Activated T-helper 9 cell treated with anti-CD3 and anti-CD28 coated beads, Interleukin-2, amount 50 U/mL, for 16 hours (primary cell): ENCODE measurements around the gene FBF1.
"Not testable (repeated sequence)": the region's sequence is repeated elsewhere in the genome, so short reads cannot be mapped to it uniquely, and the experiment has no call there.

Experiments
- DNase-seq: peaks from one replicate; pipeline ENCODE4 v3.0.0-alpha.2; 2020; ENCODE audit warnings: low read depth

Gene FBF1, protein sequence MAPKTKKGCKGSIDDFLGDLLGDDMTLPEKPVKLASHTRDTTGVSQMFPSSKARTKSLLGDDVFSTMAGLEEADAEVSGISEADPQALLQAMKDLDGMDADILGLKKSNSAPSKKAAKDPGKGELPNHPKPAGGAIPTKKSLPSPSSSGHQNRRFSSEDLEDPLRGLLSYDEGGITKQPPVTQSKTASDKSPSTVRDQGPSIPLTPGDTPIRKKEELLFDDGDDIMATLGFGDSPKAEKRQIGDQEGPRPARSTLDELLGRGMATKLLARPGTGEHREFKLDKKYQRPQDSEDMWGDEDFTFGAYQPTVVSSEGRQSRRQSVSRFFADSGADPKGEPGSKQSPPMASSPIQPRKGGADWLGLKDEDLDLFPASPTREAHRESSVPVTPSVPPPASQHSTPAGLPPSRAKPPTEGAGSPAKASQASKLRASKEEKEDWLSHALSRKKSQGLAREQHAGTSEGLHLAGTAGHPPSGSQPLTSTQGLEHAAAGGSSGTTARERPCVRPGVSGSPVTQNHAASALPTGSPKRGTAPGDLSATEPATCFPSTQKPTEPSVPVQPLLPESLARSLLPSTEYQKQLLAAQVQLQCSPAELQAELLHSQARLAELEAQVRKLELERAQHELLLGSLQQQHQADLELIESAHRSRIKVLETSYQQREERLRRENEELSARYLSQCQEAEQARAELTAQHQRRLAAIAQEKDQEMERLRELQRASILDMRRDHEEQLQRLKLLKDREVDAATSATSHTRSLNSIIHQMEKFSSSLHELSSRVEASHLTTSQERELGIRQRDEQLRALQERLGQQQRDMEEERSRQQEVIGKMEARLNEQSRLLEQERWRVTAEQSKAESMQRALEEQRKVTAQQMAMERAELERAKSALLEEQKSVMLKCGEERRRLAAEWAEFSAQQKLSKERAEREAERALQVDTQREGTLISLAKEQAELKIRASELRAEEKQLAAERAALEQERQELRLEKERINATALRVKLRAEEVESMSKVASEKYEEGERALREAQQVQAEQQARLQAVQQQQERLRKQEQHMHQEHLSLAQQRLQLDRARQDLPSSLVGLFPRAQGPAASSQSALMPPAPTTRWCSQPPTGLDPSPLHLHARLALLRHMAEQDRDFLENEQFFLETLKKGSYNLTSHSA

DNA sequence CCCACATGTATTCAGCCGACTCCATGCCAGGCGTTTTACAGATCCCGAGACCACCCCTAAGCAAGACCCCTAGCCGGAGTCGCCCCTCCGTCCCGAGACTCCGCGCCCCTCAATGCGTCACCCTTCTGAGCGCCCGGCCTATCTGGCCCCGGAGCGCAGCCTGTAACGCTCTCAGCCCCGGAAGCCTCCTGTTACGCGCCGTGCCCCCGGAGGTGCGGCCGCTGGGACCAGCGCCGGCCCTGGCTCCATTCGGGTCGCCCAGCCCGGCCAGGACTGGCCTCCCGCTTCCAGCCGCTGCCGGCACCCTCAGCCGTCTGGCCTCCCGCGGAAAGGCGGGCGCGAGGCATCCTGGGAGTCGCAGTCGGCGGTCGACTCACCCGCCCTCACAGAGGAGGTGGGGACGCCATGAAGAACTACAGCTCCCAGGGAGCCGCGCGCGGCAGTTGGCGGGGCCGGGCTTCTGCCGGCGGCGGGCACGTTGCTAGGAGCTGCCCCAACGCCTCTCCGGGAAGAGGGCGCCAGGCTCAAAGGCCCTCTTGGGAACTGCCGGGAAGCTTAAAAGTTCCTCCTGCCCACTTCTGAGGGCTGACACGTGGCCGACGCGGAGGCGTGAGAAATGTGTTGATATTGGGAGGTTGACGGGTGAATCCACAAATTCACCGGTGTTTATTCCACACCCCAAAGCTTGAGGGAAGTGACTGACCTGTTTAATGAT is at the start of gene FBF1:
FBF1 (minus strand) TSS at position 316 of the 715 bp plus-strand sequence. CDS start 2,893 bp downstream, outside the sequence.
- DNase-seq = peak; percentile 83

DNA sequence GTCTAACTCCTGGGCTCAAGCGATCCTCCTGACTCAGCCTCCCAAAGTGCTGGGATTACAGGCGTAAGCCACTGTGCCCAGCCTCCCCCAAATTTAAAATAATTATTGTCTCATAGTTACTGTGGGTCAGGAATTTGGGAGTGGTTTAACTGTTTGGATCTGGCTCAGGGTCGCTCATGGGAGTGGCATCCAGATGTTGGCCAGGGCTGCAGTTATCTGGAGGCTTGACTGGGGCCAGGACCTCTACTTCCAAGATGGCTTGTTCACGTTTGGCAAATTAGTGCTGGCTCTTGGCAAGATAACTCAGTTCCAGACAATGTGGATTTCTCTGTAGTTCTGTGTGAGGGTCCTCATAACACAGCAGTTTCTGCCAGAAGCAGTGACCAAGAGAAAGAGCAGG is 46.2 kb upstream of the FBF1 start:
- DNase-seq = no peak

DNA sequence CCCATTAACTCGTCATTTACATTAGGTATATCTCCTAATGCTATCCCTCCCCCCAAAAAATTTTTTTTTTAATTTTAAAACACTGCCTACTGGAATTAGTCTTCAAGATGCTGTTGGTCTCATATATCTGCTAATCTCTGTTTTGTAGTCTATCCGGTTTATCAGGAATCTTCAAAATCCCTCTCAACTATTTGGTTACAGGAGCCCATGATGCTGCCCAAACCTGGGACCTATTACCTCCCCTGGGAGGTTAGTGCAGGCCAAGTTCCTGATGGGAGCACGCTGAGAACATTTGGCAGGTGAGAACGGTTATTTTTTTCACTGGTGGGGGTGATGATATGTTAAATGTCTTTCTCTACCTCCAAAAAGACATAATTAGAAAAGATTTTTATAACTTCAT is 45.1 kb upstream of the FBF1 start:
- no peak for DNase-seq

DNA sequence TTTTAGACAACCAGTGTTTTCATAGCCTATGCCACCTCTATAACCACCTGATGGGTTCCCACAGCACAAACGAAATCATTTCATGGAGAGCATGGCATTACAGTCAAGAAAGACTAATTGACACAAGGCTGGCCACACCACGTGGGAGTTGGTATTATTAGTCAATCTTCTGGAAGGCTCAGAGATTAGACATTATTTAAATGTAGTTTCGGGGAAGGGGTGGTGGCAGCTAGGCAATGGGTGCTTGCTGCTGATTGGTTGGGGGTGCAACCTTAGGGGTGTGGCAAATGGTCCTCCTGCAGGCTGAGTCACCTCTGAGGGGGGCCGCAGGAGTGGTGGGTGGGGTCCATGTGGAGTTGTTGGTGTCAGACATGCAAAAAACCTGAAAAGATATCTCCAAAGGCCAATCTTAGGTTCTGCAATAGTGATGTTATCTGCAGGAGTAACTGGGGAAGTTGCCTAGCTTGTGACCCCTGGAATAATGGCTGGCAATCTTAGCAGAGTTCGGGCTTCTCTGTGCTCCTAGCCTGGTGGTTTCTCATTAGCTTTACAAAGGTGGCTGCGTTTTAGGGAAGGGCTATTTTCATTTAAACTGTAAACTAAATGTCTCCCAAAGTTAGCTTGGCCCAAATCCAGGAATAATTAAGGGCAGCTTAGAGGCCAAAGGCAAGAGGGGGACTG is 42.8 kb upstream of the FBF1 start:
- no peak for DNase-seq

DNA sequence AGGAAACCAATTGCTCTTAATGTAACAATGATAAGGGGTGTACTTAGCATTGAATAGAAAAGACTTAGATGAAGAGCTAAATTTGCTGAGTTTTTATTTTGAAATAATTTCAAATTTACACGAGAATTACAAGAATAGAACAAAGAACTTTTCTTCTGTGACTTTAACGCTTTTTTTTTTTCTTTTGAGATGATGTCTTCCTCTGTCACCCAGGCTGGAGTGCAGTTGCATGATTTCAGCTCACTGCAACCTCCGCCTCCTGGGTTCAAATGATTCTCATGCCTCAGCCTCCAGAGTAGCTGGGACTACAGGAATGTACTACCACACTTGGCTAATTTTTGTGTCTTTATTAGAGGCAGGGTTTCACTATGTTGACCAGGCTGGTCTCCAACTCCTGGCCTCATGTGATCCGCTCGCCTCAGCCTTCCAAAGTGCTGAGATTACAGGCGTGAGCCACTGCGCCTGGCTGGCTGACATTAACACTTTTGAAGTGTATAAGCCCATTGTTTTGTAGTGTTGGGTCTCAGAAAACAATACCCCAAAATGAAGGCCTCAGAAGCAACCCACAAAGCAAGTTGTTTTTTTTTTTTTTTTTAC is 40.3 kb upstream of the FBF1 start:
- DNase-seq = no peak

DNA sequence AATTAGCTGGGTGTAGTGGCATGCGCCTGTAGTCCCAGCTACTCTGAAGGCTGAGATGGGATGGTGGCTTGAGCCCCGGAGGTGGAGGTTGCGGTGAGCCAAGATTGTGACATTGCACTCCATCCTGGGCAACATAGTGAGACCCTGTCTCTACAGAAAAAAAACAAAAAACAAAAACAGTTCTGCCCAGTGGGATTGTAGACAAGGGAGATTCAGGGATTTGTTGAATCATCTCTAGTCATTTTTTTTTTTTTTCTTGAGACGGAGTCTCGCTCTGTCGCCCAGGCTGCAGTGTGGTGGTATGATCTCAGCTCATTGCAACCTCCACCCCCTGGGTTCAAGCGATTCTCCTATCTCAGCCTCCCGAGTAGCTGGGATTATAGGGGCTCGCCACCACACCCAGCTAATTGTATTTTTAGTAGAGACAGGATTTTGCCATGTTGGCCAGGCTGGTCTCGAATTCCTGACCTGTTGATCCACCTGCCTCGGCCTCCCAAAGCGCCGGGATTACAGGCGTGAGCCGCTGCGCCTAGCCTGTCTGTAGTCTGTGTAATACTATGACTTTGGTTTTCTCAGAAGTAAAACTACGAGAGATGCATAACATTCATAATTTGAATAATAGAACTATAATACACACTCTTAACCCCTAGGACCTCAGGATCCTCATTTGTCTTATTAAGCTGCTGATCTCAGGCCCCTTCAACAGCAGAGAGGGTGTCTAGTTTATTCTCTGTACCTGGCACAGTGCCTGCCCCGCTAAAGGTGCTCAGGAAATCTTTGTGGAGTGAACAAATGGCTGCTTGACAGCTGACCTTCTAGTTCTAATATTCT is 39.6 kb upstream of the FBF1 start:
- no peak for DNase-seq

DNA sequence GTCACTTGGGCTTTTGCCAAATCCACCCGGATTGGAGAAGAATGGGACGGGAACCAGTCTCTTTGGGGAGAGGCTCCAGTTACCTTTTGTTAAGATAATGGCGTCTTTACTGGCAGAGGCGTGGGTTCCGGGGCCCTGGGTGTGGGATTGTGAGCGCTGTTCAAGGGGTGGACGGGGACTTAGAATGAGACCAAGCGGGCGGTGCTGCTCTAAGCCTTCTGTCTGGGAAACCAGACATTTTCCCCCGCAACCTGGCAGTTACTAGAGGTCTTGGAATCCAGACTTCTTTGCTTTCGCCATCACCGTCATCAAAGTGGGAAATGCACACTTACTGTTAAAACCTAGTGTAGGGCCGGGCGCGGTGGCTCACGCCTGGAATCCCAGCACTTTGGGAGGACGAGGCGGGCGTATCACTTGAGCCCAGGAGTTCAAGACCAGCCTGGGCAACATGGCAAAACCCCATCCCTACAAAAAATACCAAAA is 38.9 kb upstream of the FBF1 start:
- DNase-seq = no peak

DNA sequence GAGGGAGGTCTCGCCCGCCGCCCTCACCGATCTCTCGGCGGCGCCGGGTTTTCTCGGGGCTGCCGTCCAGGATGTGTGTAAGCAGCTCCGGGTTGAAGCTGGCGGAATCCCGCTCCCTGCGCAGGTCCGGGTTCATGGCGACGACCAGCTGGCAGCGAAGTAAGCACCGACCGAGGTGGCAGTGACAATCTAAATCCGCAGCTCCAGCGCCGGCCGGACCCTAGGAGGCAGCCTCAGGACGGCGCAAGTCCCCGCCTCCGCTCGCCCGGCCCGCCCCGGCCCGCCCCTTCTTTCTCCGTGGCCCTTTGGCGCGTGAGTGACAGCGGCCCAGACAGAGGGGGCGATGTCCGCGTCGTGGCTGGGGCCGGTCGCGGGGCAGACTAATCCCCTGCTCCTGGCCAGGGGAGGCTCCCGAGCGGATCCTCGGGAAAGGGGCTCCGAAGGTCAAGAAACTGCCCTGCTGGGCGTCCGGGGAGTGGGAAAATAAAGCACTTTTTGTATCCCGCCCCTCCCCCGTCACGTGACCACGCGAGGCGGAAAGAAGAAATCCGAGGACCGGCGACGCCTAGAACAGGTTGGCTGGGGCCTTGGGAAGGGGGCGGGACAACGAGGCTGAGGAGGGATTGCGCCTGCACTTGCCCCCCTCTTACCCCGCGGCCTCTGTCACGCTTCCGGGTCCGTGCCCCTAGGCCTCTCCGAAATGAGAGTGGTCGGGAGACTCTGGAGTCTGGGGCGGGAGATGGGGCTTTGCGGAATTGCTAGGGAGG is 38.3 kb upstream of the FBF1 start, which contains the start of the genes ACOX1 and TEN1:
ACOX1 (minus strand) TSS at position 229 of the 767 bp plus-strand sequence; CDS start at position 136, 93 bp downstream.
TEN1 (plus strand) TSS at position 303 of the 767 bp plus-strand sequence. CDS start 6,953 bp downstream, outside the sequence.
- peak; percentile 93 for DNase-seq

DNA sequence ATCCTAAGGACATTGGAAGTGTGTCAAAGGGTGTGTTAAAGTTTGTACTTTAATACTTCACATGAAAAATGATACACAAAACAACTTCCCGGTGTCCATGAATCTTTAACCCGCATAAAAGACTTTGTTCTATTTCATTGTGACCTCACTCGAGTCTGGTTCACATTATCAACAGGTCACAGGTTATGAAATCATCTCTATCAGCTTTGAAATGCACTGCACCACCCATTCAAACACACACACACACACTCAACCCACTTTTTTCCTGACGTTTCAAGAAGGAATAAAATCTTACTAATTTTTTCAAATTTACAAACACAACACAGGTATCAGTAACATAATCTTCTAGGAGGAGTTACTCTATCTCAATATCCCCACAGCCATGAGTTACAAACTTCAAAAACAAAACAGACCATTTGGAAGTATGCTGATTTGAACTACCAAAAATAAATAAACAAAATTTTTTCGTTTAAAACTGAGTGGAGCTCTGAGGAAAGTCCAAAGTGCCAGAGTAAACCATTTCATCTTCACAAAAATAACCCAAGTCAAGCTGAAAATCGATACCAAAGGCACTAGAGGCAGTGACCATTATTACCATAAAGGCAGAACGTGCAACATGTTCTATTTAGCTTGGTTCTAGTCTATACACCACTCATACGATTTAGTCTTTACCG is 35.5 kb upstream of the FBF1 start:
- no peak for DNase-seq

DNA sequence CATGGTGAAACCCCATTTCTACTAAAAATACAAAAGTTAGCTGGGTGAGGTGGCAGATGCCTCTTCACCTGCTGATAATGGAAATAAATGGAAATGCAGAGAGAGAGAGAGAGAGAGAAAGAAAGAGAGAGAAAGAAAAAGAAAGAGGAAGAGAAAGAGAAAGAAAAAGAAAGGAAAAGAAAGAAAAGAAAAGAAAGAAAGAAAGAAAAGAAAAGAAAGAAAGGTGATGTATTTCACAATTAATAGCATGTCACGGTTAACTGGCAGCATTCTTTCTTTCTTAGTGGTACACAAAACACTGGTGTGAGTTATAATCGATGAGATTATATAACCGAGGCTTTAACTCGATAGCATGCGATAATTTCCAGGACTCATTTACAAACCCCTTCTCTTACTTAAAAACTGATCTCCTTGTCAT is 34.9 kb upstream of the FBF1 start:
- DNase-seq = no peak

DNA sequence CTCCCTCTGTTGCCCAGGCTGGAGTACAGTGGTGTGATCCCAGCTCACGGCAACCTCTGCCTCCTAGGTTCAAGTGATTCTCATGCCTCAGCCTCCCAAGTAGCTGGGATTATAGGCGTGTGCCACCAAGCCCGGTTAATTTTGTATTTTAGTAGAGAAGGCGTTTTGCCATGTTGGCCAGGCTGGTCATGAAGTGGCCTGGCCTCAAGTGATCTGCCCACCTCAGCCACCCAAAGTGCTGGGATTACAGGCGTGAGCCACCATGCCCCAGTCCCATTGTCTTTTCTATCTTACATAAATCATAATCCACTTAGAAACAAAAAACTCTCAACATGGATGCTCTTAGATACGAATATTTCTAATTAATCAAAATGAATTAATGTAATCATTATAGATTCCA is 34.3 kb upstream of the FBF1 start:
- not testable (repeated sequence) for DNase-seq

DNA sequence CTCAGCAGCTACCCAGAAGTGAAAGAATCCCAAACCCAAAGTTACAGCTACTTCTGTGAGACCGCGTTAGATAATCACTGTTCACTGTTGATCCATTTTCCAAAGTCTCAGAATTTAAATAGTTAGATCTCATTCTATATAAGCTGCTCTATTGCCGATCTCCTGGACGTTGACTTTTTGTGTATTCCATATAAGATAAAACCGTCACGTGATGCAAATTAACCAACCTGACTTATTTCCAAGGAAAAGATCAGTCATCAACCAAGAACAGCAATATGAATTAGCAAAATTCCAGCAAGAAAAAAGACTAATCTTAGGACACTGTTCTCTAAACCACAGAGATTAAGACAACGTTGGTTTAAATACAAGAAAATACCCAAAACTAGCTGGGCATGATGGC is 29.8 kb upstream of the FBF1 start:
- no peak for DNase-seq

DNA sequence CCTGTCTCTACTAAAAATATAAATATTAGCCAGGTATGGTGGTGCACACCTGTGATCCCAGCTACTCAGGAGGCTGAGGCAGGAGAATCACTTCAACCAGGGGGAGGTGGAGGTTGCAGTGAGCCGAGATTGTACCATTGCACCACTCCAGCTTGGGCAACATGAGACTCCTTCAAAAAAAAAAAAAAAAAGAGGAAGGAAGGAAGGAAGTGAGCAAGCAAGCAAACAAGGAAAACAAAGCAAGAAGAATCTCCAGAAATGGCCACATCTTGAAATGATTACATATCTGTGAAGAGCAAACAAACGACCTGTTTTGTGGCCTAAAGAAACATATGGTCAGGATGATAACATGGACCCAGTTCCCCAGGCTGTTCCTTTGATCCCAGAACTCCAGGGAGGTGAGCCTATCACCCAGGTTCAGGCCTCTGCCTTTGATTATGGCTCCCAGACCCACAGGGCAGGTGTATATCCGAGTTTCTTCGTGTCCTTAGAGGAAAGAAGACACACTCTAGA is 29.2 kb upstream of the FBF1 start:
- DNase-seq = no peak

DNA sequence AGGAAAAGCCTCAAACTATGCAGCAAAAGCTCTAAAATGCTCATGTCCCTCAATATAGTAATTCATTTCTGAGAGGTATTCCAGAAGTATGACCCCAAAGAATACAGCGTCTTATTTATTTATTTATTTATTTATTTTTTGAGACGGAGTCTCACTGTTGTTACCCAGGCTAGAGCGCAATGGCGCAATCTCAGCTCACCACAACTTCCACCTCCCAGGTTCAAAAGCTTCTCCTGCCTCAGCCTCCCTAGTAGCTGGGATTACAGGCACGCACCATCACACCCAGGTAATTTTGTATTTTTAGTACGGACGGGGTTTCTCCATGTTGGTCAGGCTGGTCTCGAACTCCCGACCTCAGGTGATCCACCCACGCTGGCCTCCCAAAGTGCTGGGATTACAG is 28.2 kb upstream of the FBF1 start:
- not testable (repeated sequence) for DNase-seq

DNA sequence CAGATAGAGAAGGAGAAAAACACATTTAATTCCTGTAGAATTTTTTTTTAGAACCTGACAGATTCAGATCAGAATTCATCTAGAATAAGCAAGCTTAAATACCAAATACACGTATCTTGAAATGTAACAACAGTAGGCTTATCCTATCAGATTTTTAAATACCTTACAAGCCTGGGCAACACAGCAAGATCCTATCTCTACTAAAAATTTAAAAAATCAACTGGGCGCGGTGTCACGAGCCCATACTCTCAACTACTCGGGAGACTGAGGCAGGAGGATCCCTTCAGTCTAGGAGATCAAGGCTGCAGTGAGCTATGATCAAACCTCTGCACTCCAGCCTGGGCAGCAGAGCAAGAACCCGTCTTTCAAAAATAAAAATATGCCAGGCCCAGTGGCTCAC is 24.6 kb upstream of the FBF1 start:
- no peak for DNase-seq

DNA sequence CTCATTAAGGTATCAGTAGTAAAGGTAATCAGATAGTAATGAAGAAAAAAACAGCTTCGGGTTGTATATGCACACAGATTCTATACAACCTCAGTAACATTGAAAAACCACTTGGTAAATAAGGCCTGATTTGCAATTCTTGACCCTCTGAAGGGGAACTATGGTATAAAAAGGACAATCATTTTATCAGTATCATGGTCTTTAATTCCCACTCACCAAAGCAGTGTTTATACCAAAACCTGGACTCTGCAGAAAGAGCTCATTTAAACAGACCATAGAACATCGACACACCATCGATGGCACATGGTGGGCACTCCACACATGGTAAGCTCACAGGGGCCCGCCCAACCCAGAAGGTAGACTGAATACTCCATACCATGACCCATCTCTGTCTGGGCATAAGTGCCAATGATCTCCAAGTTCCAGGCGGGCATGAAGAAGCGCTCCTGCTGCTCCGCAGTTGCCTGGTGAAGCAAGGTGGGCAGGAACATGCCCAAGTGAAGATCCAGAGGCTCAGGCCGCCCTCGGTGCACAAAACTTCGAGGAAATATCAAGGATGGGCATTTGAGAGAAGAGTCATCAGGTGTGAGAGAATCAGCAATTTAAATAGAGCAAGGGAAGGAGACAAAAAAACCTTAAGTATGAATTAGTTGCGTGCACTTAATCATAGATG is 19.1 kb upstream of the FBF1 start:
- DNase-seq = no peak
